Panc1 (cell line): ENCODE measurements around the gene PPM1D.

ENCODE experiments used
- POLR2AphosphoS5 ChIP-seq: IDR thresholded peaks from 2 replicates; pipeline ENCODE4 v1.6.1; 2012; ENCODE audit warnings: mild to moderate bottlenecking, low read depth, low read length, moderate library complexity
- TF ChIP-seq, protein P1 (sequence below), 2 experiments: IDR thresholded peaks; 2 replicates each; pipeline ENCODE4 v1.6.1; 2011 to 2012; ENCODE audit warnings: low read depth in 2 of 2, control low read depth in 1 of 2, low read length in 1 of 2, mild to moderate bottlenecking in 1 of 2, moderate library complexity in 1 of 2; ENCODE audit not compliant: insufficient read depth in 1 of 2
- TF ChIP-seq, protein P2 (sequence below): fragments of 450-650 bp; IDR thresholded peaks from 2 replicates; pipeline ENCODE4 v1.5.1; 2017; ENCODE audit warnings: mild to moderate bottlenecking

DNA sequence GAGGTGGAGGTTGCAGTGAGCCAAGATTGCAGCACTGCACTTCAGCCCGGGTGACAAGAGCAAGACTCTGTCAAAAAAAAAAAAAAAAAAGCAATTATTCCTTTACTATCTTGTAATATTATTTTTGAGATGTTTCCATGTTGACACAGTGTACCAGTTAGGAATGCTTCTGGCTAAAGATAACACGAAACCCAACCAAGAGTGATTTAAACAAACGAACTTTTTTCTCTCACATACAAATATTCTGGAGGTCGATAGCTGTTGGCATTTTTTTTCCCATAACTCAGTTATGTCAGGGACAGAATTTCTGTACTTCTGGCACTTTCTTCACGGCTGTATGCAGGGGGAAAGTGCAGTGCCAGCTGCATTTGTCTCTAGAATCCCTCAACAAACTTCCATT is 9.9 kb upstream of the PPM1D start:
- TF ChIP-seq, protein P1, sequence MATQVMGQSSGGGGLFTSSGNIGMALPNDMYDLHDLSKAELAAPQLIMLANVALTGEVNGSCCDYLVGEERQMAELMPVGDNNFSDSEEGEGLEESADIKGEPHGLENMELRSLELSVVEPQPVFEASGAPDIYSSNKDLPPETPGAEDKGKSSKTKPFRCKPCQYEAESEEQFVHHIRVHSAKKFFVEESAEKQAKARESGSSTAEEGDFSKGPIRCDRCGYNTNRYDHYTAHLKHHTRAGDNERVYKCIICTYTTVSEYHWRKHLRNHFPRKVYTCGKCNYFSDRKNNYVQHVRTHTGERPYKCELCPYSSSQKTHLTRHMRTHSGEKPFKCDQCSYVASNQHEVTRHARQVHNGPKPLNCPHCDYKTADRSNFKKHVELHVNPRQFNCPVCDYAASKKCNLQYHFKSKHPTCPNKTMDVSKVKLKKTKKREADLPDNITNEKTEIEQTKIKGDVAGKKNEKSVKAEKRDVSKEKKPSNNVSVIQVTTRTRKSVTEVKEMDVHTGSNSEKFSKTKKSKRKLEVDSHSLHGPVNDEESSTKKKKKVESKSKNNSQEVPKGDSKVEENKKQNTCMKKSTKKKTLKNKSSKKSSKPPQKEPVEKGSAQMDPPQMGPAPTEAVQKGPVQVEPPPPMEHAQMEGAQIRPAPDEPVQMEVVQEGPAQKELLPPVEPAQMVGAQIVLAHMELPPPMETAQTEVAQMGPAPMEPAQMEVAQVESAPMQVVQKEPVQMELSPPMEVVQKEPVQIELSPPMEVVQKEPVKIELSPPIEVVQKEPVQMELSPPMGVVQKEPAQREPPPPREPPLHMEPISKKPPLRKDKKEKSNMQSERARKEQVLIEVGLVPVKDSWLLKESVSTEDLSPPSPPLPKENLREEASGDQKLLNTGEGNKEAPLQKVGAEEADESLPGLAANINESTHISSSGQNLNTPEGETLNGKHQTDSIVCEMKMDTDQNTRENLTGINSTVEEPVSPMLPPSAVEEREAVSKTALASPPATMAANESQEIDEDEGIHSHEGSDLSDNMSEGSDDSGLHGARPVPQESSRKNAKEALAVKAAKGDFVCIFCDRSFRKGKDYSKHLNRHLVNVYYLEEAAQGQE (IDR thresholded peaks at IDR 0.05; ENCODE audit: insufficient read depth in 1 of 2, low read depth in 2 of 2, low read length in 1 of 2), result no peak
- TF ChIP-seq, protein P2, sequence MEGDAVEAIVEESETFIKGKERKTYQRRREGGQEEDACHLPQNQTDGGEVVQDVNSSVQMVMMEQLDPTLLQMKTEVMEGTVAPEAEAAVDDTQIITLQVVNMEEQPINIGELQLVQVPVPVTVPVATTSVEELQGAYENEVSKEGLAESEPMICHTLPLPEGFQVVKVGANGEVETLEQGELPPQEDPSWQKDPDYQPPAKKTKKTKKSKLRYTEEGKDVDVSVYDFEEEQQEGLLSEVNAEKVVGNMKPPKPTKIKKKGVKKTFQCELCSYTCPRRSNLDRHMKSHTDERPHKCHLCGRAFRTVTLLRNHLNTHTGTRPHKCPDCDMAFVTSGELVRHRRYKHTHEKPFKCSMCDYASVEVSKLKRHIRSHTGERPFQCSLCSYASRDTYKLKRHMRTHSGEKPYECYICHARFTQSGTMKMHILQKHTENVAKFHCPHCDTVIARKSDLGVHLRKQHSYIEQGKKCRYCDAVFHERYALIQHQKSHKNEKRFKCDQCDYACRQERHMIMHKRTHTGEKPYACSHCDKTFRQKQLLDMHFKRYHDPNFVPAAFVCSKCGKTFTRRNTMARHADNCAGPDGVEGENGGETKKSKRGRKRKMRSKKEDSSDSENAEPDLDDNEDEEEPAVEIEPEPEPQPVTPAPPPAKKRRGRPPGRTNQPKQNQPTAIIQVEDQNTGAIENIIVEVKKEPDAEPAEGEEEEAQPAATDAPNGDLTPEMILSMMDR, result no peak
- no peak for TF ChIP-seq POLR2AphosphoS5
